22Rv1 (cell line): ENCODE measurements around the gene ISOC1.

Source experiments
- ZFX ChIP-seq: fragments of 450-650 bp; IDR thresholded peaks from 2 replicates; pipeline ENCODE4 v1.6.1; 2017; ENCODE audit warnings: antibody characterized with exemption, borderline replicate concordance
- TF ChIP-seq, protein P1 (sequence below): fragments of 450-650 bp; IDR thresholded peaks from 2 replicates; pipeline ENCODE4 v1.5.1; 2017; ENCODE audit warnings: mild to moderate bottlenecking

DNA sequence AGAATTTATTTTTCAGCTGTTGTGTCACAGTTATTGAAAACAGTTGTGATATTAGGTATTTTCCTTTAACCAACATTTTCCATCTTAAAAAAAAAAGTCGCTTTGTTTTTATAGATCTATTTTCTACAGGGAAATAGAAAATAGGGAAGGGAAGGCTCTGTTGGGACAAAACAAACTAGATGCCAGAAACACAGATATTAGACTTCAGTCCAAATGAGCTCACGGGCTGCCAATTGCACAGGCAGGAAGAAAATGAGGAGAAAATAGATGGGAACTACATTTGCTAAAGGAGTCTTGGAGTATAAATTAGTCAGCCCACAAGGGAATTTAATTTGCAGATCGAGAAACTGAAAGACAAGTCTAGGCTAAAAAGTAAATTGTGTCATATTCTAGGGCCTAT lies 21.4 kb upstream of the ISOC1 start:
- TF ChIP-seq, protein P1, sequence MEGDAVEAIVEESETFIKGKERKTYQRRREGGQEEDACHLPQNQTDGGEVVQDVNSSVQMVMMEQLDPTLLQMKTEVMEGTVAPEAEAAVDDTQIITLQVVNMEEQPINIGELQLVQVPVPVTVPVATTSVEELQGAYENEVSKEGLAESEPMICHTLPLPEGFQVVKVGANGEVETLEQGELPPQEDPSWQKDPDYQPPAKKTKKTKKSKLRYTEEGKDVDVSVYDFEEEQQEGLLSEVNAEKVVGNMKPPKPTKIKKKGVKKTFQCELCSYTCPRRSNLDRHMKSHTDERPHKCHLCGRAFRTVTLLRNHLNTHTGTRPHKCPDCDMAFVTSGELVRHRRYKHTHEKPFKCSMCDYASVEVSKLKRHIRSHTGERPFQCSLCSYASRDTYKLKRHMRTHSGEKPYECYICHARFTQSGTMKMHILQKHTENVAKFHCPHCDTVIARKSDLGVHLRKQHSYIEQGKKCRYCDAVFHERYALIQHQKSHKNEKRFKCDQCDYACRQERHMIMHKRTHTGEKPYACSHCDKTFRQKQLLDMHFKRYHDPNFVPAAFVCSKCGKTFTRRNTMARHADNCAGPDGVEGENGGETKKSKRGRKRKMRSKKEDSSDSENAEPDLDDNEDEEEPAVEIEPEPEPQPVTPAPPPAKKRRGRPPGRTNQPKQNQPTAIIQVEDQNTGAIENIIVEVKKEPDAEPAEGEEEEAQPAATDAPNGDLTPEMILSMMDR: no peak
- TF ChIP-seq ZFX: no peak
